ENCODE measurements around the gene RUSF1.
"Not testable (repeated sequence)": the region's sequence is repeated elsewhere in the genome, so short reads cannot be mapped to it uniquely, and the experiment has no call there.

The RUSF1 gene

DNA sequence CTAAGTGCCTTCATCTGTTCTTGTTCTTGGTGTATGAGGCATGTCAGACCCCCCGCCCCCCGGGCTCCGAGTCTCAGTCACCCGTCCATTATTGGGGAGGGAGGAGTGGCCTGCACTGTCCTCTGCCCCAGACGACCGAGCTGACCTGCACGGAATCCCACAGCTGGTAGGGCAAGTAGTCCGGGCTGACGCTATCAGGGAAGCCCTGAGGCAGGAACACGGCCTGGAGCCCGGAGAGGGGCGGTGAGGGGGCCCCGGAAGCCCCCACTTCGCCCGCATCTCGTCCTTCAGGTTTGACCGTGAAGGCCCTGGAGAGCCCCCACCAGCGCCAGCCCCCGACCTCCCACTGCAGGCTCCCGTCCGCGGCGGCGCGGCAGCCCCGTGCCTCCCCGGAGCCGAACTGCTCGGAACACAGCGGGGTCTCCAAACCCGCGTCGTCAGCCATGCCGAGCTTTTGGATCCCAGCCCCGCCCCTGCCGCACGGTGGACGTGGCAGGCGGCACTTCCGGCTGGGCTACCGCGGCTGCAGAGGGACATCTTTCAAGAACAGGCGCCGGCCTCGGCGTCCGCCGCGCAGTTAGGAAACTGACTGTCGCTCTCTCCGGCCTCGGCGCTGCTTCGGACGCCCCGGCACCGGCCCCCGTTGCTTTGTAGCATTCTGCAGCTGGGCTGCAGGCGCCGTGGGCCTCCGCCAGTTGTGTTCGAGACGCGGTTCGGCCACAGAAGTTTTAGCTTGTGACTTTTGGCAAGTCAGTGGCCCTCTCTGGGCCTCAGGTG lies at the start of gene RUSF1:
Gene RUSF1, minus strand, starts transcription at position 463 of the 777 bp plus-strand sequence. Its CDS starts 18 bp downstream, at position 445.
- in situ Hi-C loops (cut with HindIII; ENCODE audit: low pct_ligation_motif_present, low pct_unique_long_range_greater_than_20kb, low sequenced_read_pairs), result no loop called here
- DNase-seq, result peak; percentile 93

DNA sequence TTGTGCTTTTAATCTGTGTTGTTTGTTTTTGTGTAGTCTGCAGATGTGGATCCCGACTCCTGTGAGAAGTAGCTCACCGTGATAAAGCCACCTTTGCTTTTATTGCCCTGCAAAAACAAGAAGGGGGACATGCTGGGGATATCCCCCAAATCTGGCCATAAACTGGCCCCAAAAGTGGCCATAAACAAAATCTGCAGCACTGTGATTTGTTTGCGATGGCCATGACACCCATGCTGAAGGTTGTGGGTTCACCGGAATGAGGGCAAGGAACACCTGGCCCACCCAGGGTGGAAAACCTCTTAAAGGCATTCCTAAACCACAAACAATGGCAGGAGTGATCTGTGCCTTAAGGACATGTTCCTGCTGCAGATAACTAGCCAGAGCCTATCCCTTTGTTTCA lies 34.6 kb upstream of the RUSF1 start:
- no peak for DNase-seq
- in situ Hi-C loops (cut with HindIII; ENCODE audit: low pct_ligation_motif_present, low pct_unique_long_range_greater_than_20kb, low sequenced_read_pairs), result no loop called here

DNA sequence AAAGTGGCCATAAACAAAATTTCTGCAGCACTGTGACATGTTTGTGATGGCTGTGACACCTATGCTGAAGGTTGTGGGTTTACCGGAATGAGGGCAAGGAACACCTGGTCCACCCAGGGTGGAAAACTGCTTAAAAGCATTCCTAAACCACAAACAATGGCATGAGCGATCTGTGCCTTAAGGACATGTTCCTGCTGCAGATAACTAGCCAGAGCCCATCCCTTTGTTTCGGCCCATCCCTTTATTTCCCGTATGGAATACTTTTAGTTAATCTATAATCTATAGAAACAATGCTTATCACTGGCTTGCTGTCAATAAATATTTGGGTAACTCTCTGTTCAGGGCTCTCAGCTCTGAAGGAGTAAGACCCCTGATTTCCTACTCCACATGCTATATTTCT lies 31.6 kb upstream of the RUSF1 start:
- DNase-seq; in situ Hi-C loops (cut with HindIII; ENCODE audit: low pct_ligation_motif_present, low pct_unique_long_range_greater_than_20kb, low sequenced_read_pairs): not testable (repeated sequence)

DNA sequence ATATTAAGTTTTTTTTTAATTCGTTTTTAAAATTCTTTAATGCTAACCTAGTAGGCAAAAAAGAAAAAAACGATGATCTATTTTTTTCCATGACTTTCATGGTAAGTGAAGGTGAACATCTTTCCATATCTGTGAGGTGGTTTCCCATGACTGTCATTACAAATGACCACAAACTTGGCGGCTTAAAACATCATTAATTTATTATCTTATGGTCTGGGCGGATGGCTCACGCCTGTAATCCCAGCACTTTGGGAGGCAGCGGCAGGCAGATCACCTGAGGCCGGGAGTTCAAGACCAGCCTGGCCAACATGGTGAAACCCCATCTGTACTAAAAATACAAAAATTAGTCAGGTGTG lies 30.0 kb upstream of the RUSF1 start:
- in situ Hi-C loops (cut with HindIII; ENCODE audit: low pct_ligation_motif_present, low pct_unique_long_range_greater_than_20kb, low sequenced_read_pairs); DNase-seq: not testable (repeated sequence)

DNA sequence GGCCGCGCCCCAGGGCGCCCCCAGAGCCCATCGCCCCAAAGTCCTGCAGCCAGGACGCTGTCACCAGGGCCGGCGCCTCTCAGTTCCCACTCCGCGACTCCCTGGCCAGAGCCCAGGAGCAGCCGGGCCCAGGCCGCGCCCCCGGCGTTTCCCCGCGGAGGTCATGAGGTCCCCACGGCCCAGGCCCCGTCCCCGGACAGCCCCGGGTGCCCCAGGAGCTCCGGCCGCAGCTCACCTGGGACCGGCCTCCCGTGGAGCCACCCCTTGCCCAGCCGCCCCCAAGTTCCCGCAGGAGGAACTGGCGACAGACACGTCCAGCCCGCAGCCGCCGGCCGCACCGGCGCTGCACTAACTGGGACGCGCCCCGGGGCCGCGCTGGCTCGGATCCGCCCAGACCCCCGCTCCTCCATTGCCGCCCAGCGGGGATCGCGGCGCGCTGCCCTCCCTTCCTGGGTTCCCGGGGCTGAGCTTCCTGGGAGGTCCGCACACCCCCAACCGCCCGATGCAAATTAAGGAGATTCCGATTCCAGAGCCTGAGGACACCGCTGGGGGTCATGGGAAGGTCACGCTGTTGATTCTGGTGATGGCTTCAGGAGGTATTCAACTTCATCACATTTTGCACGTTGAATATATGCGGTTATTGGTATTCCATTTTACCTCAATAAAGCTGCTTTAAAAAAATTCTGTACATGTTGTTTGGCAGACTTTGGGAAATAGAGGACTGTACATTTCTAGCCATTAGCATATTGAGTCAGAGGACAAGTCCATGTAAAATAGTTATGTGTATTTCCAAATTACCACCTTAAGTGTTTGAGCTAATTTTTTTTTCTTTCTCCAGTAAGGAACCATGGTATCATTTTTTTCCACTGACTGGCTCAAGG lies 29.4 kb upstream of the RUSF1 start:
- no peak for DNase-seq
- in situ Hi-C loops (cut with HindIII; ENCODE audit: low pct_ligation_motif_present, low pct_unique_long_range_greater_than_20kb, low sequenced_read_pairs), result no loop called here

DNA sequence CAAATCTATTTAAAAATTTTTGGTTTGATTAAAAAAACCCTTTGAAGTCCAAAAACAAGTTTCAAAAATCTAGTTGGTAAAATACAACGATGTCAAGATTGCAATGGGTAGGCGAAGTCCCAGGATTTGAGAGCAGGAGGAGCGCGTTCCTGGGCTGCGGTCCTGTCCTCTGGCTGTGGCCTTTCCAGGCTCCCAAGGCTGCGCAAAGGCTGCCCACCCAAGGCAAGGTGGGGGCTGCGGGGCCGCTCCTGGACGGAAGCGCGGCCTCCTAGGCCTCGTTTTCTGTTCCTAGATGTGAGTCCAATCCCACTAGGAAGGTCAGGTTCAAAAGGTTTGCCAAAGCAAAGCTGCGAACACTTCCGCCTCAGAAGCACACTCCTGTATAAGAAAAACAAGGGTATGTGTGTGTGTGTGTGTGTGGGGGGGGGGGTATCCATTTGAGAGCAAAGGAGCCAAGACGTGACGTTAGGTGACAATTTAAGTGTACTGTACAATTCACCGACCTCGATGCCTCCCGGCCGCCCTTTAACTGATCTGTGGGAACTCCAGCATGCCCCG lies 28.7 kb upstream of the RUSF1 start:
- in situ Hi-C loops (cut with HindIII; ENCODE audit: low pct_ligation_motif_present, low pct_unique_long_range_greater_than_20kb, low sequenced_read_pairs), result no loop called here
- no peak for DNase-seq

DNA sequence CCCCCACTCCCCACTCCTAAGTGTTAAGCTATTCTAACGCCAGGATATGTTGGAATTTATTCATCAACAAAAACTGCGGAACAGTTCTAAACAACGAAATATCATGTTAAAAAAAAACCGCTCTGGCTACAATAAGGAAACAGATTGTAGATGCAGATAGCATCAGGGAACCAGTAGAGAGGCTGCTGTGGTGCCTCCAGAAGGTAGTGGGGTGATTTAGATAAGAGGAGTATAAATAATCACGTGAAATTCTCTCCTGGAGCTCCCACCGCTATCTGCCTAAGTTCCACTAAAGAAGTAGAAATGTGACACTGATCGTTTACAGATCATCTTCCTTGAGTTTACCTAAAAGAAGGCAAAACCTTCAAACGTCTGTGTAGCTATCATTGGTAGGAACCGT lies 27.5 kb upstream of the RUSF1 start:
- DNase-seq, result no peak
- in situ Hi-C loops (cut with HindIII; ENCODE audit: low pct_ligation_motif_present, low pct_unique_long_range_greater_than_20kb, low sequenced_read_pairs), result no loop called here

DNA sequence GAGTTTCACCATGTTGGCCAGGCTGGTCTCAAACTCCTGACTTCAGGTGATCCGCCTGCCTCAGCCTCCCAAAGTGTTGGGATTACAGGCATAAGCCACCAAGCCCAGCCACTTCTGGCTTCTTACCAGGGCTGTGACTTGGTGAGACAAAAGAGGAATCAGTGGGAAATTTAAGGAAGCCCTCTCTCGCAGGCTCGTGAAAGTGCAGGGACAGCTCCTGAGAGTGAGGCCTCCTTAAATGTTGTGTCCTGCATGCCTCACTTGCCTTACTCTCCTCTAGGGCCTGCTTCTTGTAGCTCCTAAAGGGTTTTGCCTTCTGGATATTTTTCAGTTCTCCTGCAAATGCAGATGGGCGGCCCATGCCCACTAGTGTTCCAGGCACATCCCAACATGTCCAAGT lies 24.7 kb upstream of the RUSF1 start:
- DNase-seq, result no peak
- in situ Hi-C loops (cut with HindIII; ENCODE audit: low pct_ligation_motif_present, low pct_unique_long_range_greater_than_20kb, low sequenced_read_pairs), result no loop called here

DNA sequence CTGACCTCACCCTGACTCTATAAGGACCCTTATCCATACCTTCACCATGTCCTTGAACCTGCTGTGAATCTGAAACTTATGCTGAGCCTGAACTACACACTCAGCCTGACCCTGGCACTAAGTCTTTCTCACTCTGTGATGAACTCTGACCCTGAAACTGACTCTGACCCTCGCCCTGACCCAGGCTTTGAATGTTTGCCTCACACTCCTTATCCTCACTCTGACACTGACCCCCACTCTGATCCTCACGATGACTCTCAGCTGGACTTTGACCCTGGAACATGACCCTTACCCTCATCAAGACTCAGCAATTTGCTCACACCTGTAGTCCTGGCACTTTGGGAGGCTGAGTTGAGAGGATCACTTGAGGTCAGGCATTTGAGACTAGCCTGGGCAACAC lies 23.9 kb upstream of the RUSF1 start:
- DNase-seq, result no peak
- in situ Hi-C loops (cut with HindIII; ENCODE audit: low pct_ligation_motif_present, low pct_unique_long_range_greater_than_20kb, low sequenced_read_pairs), result no loop called here

DNA sequence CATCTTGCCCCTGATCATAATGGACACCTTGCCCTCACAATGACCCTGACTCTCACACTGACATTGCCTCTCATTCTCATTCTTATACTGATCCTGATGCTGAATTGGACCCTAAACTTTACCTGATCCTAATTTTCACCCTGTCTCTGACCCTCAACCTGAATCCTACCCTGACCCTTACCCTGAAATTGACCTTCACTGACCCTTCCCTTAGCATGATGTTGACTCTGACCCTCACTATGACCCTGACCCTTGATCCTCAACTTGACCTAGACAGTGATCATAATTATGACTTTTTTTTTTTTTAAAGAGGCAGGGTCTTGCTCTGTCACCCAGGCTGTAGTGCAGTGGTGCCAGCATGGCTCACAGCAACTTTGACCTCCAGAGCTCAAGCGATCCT lies 22.9 kb upstream of the RUSF1 start:
- in situ Hi-C loops (cut with HindIII; ENCODE audit: low pct_ligation_motif_present, low pct_unique_long_range_greater_than_20kb, low sequenced_read_pairs), result no loop called here
- no peak for DNase-seq

DNA sequence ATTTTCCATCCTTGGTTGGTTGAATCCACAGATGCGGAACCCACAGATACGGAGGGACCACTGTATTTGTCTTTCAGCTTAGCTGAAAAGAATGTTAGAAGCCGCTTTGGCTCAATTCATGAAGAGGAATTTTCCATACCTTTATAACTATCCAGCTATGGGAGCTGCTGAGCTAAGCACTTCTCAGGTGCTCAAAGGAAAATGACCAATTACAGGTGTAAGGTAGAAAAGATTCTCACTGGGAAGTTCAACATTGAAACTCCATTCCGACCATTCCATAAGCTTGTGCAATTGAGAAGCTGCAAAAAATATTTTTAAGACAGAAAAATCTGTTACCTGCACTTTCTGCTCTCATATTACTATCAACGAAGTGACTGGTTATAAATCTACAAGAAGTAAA lies 22.2 kb upstream of the RUSF1 start:
- in situ Hi-C loops (cut with HindIII; ENCODE audit: low pct_ligation_motif_present, low pct_unique_long_range_greater_than_20kb, low sequenced_read_pairs), result no loop called here
- no peak for DNase-seq

DNA sequence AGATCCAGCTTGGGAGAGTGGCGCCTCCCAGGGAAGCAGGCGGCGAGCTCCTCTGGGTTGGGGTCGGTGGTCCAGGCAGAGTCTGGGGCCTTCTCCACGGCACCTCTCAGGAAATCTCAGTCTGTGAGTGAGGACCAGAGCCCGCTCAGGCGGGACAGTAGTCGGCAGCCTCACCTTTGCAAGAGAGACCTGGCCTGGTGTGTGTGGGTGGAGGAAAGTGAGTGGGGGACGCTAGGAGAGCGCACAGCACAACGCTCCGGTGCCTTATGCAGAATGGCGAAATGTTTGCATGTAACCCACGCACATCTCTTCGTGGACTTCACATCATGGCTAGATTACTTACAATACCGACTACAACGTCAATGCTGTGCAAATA lies 21.7 kb upstream of the RUSF1 start:
- in situ Hi-C loops (cut with HindIII; ENCODE audit: low pct_ligation_motif_present, low pct_unique_long_range_greater_than_20kb, low sequenced_read_pairs), result loop anchor here (10.0 kb wide), 1 partner anchor 65 kb away; no protein-coding TSS in a partner anchor
- DNase-seq, result no peak

DNA sequence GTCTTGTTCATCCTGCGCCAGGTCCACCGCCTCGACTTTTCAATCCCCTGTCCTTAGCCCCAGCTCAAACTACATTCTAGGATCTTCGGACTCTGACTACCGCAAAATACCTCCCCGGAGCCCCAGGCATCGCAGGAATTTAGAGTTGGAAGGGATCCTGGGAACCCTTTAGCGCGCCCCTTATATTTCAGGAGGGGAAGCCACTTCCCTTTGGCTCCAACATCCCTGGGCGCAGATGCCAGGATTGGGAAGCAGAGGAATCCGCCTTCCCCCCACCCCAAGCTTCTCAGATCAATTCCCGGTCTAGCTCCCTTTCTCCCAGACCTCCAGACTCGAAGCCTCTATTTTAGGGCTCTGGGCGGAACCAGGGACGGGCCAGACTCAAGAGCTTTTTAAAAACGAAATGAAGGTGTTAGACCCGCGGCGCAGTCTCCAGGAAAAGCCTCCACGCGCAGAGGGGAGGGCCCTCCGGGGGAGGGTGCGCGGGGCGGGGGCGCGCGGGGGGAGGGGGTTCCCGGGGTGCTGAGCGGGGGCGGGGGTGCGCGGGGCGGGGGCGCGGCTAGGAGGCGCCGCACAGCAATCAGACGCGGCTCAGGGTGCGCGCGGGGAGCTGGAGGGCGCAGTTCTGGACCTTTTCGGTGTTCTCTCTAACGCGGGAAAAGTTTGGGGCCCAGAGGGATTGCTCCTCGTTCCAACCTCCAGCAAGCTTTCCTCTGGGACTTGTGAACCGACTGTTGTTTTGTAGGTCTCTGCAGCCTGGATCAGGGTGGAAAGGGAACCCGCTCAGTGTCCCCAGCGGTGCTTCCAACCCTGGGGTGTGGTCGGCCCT lies 21.1 kb upstream of the RUSF1 start:
- in situ Hi-C loops (cut with HindIII; ENCODE audit: low pct_ligation_motif_present, low pct_unique_long_range_greater_than_20kb, low sequenced_read_pairs), result loop anchor here (10.0 kb wide), 1 partner anchor 65 kb away; no protein-coding TSS in a partner anchor

DNA sequence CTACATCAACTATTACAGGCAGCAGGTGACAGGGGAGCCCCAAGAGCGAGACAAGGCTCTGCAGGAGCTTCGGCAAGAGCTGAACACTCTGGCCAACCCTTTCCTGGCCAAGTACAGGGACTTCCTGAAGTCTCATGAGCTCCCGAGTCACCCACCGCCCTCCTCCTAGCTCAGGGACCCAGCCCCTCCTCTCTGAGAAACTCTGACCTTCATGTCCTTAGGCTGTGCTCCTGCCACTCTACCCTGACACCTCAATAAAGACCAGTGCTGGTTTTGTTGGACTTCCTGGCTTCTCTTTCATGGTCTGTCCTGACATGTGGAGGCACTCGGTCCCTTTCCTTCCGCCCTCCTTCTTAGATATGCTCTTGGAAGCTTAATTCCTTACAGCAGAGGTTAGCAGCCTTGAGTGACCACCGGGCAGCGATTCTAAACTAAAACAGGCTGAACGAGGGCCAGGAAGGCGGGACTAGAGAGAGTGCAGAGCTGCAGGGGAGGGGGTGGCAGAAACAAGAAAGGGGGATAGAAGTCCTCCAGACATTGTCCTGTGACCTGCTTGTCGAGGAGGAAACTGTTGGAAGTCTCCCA lies 20.4 kb upstream of the RUSF1 start:
- in situ Hi-C loops (cut with HindIII; ENCODE audit: low pct_ligation_motif_present, low pct_unique_long_range_greater_than_20kb, low sequenced_read_pairs), result loop anchor here (10.0 kb wide), 1 partner anchor 64 kb away; no protein-coding TSS in a partner anchor
- DNase-seq, result peak; percentile 17

More for the DNA sequence above, 21.1 kb upstream of the RUSF1 start:
- DNase-seq, result peak; percentile 91

DNA sequence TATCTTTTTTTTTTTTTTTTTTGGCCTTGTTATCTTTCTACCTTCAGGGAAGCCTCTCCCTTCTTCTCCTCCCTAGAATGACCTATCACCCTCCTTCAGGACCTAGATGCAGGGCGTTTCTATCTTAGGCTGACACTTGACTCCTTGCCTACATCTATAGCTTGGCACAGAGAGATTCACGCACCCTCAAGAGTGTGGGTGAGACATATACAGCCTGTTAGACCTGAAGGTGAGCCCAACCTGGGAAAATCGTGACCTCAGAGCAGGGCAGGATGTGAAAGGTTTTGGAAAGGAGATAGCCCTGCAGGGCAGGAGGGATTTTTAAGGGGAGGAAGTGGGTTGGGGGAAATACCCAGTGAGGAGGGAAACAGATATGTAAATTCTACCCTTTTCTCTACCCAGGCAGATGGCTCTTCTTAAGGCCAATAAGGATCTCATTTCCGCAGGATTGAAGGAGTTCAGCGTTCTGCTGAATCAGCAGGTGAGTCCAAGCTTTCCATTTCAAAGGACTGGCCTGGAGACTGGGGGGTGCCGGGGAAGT lies 19.6 kb upstream of the RUSF1 start, which contains the start of gene AHSP:
Gene AHSP, plus strand, starts transcription at position 167 of the 541 bp plus-strand sequence. Its CDS starts 240 bp downstream, at position 407.
- no peak for DNase-seq
- in situ Hi-C loops (cut with HindIII; ENCODE audit: low pct_ligation_motif_present, low pct_unique_long_range_greater_than_20kb, low sequenced_read_pairs), result loop anchor here (10.0 kb wide), 1 partner anchor 63 kb away; no protein-coding TSS in a partner anchor

DNA sequence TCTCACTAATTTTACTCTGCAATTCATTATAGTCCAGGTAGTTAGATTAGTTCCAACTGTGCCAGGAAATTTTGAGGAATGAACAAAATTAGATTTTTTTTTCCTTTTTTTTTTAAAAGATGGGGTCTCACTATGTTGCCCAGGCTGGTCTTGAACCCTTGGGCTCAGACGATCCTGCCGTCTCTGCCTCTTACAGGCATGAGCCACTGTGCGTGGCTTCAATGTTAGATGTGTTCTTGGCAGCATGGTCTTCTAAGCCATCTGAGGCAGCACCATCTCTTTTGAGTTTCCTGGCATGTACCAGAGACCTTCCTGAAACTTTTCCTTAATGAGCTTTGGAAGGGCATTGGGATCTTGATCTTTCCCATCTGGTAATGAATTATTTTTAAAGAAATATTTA lies 16.9 kb upstream of the RUSF1 start:
- DNase-seq, result no peak
- in situ Hi-C loops (cut with HindIII; ENCODE audit: low pct_ligation_motif_present, low pct_unique_long_range_greater_than_20kb, low sequenced_read_pairs), result loop anchor here (10.0 kb wide), 1 partner anchor 60 kb away; no protein-coding TSS in a partner anchor

DNA sequence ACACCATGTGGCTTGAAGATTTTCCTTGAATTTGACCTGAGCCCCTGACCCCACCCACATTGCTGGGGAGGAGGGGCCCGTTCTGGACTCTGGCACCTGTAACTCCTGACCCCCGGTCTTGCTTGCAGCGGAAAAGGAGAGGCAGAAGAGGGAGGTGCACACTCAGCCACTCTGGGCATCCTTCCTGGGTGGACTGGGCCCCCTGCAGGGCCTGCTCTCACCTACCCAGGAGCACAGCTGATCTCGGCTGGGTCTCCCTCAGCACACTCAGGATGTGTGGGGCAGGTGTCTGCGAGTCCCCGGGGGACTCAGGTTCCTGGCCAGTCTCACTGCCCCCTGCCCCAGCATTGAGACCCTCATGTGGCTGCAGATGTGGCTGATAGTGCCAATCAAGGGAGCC lies 15.6 kb upstream of the RUSF1 start:
- not testable (repeated sequence) for DNase-seq
- in situ Hi-C loops (cut with HindIII; ENCODE audit: low pct_ligation_motif_present, low pct_unique_long_range_greater_than_20kb, low sequenced_read_pairs), result loop anchor here (10.0 kb wide), 1 partner anchor 59 kb away; no protein-coding TSS in a partner anchor
